HG02678 (cell line): ENCODE data around the gene NAV1.

ENCODE experiments used
- ATAC-seq: cut with Tn5 transposase; IDR thresholded peaks from one replicate; pipeline ENCODE4 v1.9.1; 2021; ENCODE audit warnings: mild to moderate bottlenecking, moderate library complexity; ENCODE audit not compliant: unreplicated experiment

Gene NAV1

DNA sequence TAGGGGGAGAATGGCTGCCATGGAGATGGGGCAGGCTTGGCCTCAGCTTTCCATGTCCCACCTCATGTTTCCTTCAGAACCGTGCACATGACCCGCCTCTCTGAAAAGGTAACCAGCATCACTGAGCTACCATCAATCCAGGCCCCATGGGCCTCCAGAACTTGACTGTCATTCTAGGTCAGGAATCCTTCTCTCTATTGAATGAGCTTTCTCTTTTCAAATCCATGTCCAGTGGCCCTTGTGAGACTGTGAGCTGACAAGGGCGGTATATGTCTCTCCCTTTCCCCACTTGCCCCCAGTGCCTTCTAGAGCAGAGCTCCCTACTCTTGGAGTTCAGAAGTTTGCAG, 36.4 kb upstream of the NAV1 start:
- no peak for ATAC-seq

DNA sequence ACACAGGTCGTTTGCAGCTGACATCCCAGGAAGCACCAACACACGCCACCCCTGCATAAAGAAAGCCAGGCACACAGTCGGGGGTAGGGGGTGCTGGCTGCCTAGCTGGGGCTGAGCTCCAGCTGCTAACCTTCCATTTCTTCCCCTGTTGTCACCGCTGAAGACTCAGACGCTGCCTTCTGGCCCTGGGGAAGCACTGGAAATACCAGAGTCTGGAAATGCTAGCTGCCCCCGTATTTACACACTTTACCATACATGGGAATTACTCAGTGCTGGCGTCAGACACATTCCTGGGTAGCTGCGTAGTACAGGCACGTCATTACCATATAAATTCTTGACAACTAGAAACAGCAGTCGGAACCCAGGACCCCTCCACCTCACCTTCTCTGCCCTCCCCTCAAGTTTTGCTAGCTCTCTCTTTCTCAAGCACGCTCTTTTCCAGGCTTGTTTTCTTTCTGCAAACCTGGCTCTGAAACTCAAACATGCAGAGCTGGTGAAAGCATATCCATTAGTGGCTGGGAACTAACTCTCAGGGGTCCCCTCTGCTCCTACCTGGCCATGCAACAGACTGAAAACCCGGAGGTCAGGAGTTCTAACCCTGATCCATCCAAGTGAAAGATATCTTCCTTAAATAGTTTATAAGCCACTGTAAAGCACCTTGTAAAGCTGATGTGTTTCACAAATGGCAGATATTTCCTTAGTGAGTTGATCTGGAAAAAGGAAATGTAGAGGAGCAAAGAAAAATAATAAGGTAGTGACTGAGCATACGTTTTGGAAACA, 35.3 kb upstream of the NAV1 start:
- ATAC-seq: no peak

DNA sequence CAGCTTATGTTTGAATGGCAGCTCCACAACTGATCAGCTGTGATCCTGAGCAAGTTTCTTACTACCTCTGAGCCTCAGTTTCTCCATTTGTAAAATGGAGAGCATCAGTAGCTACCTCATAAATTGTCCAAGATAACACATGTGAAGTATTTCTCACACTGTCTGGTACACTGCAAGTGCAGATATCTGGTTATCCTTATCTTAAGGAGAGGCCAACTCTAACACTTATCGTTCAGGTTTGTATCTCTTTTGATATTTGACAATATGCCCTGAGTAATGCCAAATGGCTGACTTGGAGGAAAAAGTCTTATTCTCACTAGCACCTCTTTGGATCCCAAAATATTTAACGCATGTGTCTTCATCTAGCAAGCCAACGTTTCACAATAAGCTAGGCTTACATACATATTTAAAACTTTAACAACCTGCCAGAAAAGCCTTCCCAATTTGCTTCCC, 34.7 kb upstream of the NAV1 start:
- ATAC-seq: no peak

DNA sequence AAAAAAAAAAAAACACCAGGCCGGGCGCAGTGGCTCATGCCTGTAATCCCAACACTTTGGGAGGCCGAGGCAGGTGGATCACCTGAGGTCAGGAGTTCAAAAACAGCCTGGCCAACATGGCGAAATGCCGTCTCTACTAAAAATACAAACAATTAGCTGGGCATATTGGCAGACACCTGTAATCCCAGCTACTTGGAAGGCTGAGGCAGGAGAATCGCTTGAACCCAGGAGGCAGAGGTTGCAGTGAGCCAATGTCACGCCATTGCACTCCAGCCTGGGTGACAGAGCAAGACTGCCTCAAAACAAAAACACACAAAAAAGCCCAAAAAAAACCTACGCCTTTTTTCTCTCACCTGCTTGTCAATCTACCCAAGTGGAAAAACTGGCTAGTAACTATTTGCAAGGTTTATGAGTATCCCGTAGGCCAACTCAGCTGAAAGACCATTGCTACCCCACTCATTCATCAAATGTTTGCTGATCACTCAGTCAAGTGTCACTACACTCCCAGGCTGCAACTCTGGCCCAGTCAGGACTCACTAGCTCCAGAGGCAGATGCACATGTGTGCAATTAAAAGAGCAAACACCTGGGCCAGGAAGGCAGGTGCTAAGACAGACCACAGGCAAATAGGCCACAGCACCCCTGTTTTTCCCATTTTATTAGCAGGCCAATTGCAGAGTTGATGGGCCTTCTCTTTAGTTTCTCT, 34.0 kb upstream of the NAV1 start:
- no peak for ATAC-seq

DNA sequence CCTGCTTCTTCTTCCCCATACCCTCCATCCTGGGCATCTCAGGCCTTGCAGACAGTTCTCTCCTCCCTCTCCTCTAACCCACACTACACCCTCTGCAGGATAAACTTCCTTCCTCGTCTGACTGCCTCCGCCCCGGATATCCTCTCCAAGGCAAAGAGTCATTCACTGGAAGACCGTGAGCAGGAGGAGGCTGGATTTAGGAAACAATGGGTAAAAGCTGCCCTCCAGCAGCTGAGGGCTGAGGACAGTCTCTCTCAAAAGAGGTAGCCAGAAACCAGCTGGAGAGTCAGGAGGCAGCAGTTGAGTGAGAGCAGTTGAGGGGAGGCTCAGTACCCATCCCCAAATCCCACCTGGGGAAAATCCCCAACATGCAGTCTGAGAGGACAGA, 33.4 kb upstream of the NAV1 start:
- ATAC-seq: no peak

DNA sequence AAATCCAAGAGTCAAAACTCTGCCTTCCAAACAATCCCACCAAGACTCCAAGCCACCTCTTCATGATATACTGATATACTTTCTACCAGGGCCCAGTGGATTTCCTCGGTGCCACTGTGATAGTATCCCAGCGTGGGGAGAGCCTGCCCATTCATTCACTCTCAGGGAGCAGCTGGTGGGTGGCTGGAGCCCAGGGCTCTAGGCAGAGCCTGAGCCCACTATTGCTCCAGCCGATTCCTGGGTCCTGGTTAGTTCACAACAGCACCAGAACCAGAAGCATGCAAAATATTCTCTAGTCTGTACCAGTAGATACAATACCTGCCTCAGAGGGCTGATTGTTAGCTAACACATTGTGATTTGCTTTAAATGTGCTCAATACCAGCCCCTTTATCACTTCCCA, 32.8 kb upstream of the NAV1 start:
- ATAC-seq: no peak

DNA sequence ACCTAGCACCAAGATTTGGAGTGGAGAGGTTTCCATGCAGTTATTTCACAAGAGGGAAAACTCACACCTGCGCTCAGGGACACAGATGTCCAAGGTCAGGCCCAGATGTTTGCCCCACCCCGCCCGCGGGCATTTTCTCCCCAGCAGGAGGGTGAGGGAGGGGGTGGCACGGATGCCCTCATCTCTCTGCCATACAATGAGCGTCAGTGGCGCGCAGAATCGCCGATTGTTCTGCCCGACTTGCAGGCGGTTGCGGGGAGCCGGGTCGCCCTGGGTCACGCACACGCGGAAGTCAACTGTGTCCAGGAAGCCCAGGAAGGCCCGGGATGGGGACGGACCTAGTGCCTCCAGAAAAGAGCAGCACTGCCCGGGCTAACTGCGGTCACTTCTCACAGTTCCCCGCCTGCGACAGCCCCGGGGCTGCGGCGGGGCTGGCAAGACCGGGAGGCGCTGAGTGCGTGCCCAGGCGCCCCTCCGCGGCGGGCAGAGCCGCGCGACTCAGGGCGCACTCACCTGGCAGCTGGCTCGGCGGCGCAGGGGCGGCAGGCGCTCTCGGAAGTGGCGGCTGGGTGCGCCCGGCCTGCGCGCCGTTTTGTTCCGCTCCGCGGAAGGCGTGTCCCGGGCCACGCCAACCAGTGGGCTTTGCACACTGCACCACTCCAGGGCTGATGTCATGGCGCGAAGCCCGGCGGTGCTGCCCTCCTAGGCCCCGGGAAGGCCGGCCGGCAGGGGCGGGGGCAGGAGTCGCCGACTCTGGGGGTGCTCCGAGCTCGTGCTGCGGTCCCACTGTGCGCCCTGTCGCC, 32.2 kb upstream of the NAV1 start, which contains the start of gene CSRP1:
Gene CSRP1 (minus strand): TSS at position 567 of the 803 bp plus-strand sequence. CDS start 10,820 bp downstream, outside the sequence.
- ATAC-seq: peak; percentile 93

DNA sequence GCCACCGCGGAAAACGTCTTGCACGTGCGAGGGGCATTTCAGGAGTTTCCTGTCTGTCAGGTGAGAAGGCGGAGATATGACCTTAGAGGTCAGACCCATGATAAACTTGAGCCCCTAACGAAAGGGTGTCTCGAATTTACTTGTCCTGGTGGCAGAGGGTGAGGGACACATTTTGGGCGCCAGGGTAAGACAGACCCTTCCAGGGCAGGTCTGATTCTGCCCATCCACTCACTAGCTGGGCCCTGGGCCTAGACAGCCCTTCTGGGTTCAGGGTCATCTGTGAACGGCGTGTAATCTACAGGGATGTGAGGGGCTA, 31.6 kb upstream of the NAV1 start:
- ATAC-seq: peak; percentile 5

DNA sequence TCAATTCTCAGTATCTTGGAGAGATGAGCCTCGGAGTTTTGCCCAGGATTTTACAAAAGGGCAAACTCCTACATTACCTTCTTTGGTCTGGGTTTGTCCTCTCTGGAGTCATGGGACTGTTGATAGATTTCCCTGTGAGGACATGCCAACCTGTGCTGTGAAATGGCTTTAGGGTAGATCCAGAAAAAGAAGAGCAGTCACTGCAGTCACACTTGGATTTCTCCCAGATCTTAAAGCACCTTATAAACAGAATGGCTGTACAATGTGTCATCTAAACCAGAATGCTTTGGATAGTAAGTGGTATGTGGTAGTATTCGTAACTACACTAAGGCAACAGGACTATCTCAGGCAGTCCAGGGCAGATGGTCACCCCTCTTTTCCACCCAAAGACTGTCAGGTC, 30.1 kb upstream of the NAV1 start:
- ATAC-seq: no peak

DNA sequence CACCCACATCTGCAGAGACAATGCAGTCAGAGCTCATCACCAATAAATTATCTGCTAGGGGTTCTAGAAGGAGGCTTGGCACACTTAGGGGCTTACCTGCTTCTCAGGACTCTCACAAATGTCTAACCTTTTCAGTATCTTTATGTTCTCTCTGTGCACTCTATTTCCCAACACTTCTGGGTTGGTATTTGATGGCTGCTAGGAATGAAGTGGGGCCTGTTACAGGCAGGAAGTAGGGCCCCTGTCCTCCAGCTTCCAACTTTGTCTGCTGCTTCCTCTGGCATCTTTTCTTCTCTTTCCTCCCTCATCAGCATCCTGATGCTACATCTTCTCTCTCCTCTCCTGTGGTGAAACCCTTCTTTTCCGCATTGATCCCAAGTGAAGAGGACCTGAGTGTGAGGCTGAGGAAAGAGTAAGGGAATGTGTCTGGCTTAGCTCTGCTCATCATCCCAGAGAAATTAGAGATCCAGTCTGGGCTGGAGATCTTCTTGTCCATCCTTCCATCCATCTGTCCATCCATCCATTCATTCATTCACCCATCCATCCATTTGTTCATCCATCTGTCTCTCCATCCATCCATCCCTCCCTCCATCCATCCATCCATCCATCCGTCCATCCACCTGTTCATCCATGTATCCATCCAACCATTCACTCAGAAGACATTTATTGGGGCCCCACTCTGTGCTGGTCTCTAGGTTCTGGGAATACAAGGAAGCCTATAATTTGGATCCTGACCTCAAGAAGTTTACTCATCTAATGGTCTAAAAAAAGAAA, 29.1 kb upstream of the NAV1 start:
- ATAC-seq: no peak

DNA sequence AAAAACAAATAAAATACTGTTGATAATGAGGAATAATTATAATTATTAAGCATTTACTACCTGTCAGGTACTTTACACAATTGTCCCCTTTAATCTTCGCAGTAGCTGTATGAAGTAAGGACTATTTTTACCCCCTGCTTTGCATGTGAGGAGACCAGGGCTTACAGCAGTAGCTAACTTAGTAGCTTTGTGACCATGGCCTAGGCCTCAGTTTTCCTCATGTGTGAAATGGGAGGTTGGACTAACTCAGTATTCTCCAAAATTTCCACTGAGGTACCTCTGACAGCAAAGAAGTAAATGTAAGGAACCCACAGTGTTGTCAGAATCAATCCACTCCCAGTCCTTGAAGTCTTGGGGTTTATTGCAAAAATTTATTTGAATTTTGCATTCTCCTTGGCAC, 28.2 kb upstream of the NAV1 start:
- ATAC-seq: no peak

DNA sequence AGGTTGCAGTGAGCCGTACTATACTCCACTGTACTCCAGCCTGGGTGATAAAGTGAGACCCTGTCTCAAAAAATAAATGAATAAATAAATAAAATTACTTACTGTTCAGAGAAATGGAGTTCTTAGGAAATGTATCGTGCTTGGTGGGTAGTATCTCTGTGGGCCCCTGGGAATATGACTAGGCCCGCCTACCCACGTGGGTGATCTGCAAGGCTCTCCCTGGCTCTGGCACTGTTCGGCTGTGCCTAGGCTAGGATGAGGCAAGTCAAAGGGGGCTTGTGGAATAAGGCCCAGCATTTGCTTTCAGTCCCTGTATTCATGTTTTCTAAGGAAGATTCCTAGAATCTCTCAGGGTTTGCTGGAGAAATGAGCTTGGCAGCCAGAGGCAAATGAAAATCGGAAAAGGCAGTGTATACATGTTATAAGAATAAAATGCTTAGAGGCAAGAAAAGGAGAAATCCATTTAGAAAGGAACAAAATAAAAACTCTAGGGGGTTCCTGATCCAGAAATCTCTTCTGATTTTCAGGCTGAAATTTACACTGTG, 27.5 kb upstream of the NAV1 start:
- no peak for ATAC-seq

DNA sequence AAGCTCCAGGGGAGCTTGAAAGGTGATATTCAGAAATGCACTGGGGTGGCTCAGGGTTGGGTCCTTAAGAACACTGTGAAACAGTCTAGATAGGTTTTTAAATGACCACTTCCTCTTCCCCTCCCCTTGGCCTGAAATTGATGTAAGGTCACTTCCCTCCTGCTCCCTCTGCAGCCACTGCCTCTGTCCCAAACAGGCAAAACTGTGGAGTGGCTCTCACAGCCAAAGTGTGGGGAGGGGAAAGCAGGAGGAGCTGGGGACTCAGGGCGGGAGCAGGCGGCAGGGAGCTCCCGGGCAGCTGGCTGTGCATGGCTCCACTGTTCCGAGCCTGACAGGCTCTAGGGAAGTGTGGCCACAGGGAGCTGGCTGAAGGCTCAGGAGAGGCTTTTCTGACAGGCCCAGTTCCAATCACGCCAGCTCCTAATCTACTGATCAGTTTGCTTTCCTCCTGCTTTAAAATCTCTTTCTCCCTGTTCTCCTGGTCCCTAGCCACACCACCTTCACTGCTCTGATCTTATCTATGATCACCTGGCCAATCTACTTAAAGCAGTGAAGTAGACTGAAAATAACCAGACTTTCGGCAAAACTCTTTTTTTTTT, 26.9 kb upstream of the NAV1 start:
- no peak for ATAC-seq

DNA sequence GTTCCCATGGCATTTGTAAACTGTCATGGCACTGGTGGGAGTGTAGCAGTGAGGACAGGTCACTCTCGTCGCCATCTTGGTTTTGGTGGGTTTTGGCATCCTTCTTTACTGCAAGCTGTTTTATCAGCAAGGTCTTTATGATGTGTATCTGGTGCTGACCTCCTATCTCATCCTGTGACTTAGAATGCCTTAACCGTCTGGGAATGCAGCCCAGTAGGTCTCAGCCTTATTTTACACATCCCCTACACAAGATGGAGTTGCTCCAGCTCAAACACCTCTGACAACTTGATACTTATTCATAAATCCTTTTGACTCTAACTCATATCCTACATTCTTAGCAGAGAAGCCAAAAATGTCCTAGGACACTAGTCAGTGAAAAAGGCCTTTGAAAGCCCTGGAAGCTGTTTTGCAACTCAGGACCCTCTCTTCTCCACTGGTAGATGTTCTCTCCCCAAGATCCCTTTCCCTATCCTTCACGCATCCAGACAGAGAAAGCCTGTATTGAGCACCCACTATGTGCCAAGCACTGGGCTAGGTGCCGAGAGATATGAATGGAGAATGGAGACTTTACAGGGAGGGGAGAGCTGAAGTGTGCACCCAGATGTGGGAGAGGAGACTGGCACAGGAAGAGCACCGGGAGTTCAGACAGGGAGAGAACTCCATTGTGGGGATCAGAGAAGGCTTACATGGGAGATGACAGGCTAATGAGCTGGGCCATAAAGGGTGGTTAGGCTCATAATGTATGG, 25.3 kb upstream of the NAV1 start:
- no peak for ATAC-seq

DNA sequence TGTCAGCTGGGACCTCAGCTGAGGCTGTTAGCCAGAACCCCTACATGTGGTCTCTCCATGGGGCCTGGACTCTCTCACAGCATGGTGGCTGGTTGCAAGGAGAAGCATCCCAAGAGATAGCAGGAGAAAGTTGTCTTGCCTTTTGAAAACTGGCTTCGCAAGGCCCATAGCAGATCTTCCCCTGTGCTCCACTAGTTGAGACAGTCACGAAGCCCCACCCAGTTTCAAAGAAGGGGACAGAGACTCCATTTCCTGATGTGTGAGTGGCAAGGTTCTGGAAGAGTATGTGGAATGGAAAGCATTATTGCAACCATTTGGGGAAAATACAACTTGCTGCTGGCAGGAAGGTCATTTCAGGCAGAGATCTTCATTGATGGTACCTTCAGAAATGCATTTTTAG, 24.5 kb upstream of the NAV1 start:
- ATAC-seq: no peak

DNA sequence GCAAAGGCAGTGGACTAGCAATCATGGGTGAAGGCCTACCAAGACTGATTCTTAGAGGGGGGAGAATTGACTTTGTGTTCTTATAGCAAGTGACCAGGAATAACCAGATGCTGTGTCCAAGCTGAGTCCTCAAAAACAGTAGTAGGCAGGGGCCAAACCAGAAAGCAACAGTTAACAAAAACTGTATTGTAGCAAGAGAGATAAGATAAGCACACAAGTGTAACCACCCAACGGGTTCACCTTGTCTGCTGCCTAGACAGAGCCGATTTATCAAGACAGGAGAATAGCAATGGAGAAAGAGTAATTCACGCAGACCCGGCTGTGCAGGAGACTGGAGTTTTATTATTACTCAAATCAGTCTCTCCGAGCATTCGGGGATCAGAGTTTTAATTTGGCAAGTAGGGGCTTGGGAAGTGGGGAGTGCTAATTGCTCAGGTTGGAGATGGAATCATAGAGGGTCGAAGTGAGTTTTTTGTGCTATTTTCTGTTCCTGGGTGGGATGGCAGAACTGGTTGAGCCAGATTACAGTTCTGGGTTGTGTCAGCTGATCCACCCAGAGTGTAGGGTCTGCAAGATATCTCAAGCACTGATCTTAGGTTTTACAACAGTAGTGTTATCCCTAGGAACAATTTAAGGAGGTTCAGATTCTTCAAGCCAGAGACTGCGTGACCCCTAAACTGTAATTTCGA, 23.7 kb upstream of the NAV1 start:
- no peak for ATAC-seq

DNA sequence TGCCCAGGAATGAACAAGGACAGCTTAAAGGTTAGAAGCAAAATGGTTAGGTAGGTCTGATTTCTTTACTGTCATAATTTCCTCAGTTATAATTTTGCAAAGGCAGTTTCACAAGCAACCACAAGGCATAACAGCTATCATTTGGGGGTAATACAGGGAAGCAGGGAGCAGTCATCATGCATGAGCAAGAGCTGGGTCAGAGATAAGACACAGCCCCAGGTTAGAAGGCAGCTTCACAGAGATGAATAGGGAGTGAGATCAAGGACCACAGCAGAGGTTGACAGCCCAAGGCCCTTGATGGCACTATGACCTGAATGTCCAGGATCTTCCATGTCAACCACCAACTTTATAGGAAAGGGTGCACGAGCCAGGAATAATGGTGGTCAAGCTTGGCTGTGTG, 23.0 kb upstream of the NAV1 start:
- no peak for ATAC-seq

DNA sequence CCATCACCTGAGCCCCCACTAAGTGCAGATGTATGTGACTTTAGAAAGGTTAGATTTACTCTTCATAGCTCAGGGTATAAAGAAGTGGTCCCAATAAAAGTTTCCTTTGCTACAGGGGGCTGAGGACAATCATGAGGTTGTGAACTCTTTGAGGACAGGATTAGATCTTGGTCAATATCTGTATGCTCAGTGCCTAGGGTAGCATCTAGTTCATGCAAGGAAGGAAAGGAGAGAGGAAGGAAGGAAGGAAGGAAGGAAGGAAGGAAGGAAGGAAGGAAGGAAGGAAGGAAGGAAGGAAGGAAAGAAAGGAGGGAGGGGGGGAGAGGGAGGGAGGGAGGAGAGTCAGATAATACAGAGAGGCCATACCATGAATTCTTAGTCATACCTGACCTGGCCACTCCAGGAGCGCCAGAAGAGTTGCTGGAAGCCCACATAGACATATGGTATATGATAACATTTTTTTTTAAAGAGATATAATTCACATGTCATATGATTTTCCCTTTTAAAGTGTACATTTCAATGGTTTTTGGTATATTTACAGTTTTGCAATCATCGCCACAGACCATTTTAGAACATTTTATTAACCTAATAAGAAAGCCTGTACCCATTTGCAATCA, 22.3 kb upstream of the NAV1 start:
- ATAC-seq: no peak

DNA sequence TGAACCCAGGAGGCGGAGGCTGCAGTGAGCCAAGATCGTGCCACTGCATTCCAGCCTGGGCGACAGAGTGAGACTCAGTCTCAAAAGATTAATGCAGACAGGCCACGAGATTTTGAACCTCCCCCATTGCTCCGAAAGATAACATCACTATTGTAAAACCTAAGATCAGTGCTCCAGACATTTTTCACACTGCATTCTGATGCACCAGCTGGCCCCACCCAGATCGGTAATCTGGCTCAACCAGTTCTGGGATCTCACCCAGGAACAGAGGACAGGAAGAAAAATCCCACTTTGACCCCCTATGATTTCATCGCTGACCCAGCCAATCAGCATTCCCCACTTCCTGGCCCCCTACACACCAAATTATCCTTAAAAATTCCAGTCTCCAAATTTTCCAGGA, 21.3 kb upstream of the NAV1 start:
- no peak for ATAC-seq
